Raji (cell line): Measurements from ENCODE around the gene TSHR.

Source experiments
- POLR2A ChIP-seq: IDR thresholded peaks from 2 replicates; pipeline ENCODE4 v1.6.1; 2011; ENCODE audit warnings: low read depth, low read length, control low read depth; ENCODE audit not compliant: insufficient read depth

Gene TSHR

DNA sequence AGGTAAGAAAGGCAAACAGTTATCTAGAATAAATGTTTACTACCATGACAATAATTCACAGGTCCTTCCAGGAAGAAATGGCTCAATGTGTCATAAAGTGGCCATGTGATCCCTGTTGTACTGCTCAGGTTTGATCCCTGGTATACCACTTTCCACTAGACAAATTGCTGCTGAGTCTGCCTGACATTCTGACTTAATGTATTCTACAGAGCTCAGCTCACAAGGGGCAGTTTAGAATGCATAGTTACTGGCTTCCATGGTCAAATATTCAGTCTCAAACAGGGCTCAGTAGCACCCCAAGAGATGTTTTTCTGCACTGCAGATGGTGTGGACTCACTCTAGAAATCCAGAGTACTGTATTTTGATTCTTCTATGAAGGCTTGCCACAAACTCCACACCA, 21.8 kb downstream of the TSHR start:
- TF ChIP-seq POLR2A = no peak

DNA sequence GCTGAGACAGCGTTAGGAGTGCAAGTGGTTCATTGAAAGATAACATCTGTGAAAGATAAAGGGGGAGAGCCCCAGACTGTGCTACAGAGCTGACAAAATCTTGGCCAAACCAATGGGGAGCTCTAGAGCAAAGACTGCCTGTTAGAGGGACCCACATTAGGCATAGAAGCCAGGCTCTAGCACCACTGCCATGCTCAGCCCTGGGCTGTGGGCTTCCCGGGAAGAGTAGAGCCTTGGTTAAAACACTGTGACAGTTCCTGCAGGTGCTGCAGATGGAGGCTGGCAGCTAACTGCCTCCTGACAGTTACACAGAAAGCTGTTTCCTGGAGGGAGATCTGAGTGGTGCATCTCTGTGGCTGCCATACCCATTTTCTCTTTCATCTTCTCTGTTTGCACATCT, 23.0 kb downstream of the TSHR start:
- no peak for TF ChIP-seq POLR2A

DNA sequence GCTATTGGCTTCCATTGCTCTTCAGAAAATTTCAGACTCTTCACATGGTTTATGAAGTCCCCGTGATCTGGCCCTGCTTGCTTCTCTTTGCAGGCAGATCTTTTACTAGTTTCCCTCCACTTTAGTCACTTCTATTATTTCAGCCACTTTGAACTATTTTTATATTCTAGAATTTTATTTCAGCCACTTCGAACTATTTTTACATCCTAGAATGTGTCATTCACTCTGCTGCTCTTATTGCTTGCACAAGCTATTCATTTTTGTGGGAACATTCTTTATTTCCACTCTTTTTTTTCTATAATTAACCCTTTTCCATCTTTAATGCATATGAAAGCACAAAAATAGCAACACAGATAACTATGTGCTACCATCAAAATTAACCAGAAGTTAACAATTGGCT, 24.5 kb downstream of the TSHR start:
- no peak for TF ChIP-seq POLR2A

DNA sequence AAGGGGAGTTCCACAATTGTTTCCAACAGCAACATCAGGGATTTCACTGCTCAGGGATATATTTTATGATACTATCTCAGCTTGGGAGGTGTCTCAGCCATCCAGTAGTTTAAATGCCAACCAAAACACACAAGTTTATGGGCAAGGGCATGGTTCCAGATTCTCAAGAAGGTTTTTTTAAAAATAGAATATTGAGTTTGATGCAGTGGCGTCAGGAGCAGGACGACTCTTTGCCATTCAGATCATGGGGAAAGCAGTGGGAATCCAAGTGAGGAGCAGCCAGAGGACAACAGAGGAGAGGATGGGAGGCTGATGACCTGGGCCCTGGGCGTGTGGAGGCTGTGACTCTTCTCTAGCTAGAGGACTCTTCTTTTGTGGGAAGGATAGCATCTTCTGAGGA, 25.7 kb downstream of the TSHR start:
- TF ChIP-seq POLR2A = no peak

DNA sequence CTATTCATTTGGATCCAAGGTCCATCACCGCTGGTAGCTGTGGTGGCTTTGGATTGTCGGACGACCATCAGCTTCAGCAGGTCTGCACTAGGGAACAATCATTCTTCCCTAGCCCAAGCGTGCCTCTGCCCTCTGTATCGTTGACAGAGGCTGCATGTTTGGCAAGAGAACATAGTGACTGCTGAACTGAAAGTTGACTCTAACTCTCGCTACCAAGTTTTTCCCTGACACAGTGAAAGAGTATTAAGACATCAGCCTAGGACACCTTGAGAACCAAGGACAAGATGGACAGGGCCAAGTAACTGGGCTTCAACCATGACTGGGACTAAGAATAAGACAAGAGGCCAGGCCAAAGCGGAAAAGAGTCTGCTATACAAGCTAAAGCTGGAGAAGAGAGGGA, 26.3 kb downstream of the TSHR start:
- TF ChIP-seq POLR2A = no peak

DNA sequence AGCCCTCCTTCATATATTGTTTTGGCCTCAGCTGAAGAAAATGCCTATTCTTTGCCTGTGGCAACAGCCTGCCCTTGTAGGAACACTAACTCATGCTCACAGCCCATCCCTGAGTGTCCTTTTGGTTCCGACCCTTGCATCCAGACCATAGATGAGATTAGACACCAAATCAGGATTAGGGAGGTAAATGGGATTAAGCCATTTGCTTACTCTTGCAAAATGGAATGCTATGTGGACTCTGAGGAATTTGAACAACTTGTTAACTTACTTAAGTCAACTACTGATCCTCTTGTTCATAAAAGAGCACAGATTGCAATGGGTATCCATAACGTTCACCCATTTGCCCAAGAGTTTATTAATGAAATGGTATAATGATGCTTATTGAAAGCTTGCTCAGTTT, 27.3 kb downstream of the TSHR start:
- TF ChIP-seq POLR2A = no peak

DNA sequence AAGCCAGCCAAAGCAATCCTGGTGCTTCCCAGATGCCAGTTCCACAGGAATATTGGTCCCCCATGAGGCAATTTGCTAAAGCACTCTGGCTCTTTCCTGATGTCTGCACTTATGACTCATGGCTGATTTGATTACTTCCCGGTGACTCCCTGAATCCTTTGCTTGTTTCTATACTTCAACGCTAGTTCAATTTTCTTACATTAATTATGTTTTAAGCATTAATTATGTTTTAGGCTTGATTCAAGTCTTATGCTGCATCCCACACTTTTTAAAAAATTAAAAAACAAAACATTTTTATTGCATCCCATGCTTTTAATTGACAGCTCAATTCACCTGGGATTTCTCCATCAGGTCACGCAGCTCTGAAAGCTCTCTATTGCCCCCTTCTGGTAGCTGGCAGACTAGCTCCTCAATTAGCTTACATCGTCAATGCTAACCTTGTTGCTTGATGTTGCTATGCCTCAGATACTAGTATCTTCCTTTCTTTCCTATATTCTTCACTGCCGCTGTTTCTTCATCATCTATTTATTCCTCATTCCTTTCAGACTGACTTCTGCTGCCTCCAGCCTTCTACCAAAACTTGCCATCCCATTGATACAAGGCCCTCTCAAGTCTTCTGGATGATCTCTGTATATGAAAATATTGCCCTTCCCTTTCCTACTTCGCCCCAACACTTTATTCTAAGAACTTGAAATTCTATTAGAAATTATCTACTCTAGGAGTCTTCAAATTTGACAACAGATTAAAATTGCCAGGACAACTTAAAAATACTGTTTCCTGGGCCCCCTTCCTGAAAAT, 32.0 kb downstream of the TSHR start:
- no peak for TF ChIP-seq POLR2A

DNA sequence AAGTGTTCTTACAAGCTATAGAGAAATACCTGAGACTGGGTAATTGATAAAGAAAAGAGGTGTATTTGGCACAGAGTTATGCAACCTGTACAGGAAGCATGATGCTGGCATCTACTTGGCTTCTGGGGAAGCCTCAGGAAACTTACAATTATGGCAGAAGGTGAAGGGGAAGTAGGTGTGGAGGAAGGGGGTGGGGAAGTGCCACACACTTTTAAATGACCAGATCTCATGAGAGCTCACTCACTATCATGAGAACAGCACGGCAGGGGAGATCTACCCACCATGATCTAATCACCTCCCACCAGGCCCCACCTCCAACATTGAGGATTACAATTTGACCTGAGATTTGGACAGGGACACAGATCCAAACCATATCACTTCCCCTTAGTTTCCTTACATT, 32.8 kb downstream of the TSHR start:
- no peak for TF ChIP-seq POLR2A

DNA sequence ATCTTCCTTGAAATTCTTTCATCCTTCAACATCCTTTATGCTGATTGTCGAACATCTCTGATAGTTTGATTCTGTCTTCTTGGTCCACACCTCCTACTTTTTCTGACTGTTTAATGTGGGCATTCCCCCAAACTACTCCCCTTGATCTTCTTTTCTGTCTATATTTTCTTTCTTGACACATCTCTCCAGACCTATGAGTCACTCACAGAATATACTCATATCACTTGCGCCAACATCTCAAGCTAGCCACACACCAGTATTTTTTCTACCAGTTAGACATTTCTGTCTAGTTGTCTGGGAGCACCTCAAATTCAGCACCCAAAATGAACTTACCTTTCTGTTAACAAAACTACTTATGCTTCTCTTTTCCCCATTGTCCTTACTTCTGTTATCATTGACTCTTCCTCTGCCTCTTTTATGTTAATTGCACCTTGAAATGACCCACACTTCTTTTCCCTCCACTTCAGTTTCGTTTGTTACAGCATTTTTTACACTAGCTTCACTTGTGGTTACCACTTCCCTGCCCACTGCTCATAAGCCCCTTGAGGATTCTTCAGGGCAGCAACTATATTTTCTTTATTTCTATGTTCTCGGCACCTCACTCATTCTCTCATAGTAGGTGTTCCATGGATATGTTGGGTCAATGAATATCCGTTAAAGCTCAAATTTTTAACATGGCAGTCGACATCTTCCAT, 33.5 kb downstream of the TSHR start:
- no peak for TF ChIP-seq POLR2A

DNA sequence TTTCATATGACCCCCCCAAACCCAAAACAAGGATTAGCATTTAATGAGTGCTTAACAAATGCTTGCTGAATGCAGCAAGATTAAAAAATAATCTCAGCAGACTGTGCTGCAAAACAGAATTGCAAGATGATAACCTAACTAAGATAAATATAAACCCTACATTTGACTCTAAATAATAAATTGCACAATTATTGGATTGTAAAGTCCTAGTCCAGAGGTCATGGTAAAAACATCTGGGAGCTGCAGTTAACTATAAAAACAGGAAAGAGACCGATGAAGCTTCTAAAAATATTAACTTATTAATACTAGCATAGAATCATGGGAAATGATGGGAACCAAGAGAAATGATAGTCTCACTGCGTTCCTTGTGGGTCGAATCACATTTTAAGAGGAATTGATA, 37.2 kb downstream of the TSHR start:
- no peak for TF ChIP-seq POLR2A

DNA sequence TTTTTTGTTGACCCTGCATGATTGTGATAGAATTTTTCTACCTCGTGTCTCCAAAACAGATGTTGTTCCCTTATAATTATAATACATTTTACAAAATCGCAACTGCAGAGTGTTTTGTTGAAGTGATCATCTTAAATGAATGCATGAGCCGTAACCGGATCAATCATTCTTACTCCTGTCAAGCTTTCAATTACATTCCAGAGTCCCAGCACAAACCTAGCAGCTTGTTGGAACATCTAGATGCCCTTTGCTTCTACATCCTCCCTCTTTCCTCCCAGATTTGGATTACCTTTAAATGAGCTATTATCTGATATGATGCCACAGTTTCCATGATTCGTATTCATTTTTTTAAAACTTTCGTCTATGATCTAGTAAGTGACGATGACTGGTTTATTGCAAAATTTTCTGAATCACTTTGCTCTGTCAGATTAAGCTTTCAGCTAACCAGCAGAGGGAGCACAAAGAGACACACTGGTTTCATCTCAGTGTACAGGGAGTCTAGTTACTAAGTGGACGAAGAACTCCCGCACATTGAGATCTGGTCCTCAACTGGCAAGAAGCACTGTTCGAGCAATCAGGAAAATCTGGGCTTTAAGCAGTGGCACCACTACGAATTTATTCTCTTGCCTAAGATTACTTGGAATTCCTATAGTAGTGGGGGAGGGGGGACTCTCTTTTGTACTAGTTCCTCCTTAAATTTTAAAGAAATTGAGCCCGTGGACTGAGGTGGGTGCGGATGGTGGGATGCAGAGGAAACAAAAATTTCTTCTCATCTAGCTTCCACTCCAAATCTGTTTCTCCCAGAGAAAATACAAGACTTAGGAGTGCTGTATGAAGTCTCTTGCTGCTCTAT, 40.9 kb downstream of the TSHR start:
- TF ChIP-seq POLR2A = no peak

DNA sequence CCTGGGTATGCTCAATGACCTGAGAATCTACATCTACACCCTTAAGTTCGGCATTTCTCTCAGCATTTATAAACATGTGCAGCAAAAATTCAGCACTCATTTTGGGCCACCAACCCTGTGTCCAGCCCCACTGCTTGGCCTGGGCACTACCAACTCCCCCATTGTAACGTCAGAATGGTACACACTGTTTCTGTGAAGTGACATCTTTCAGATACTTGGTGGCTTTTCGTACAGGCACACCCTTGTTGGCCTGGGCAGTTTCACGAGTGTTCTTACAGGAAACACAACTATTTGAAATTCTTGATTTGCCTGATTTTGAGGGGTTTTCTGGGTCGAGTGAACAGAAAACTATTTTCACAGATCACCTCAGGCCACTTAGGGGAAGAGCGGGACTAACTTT, 46.0 kb downstream of the TSHR start:
- TF ChIP-seq POLR2A = no peak

DNA sequence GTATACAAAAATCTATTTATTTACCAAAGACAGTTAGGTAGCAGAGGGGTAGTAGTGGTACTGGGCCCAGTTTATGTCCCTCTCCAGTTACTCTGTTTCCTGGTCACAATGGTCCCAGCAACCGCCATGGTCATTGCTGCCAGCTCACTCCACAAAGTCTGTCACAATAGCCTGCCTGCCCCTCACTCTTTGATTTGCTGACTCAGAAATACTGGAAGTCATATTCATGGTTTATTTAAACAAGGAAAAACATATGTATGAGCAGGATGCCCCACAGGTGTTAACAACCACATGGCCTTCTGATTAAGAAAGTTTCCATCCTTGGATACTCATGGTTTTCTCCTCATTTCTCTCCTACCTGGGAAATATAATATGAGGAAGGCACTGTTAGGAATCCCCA, 49.2 kb downstream of the TSHR start:
- no peak for TF ChIP-seq POLR2A

DNA sequence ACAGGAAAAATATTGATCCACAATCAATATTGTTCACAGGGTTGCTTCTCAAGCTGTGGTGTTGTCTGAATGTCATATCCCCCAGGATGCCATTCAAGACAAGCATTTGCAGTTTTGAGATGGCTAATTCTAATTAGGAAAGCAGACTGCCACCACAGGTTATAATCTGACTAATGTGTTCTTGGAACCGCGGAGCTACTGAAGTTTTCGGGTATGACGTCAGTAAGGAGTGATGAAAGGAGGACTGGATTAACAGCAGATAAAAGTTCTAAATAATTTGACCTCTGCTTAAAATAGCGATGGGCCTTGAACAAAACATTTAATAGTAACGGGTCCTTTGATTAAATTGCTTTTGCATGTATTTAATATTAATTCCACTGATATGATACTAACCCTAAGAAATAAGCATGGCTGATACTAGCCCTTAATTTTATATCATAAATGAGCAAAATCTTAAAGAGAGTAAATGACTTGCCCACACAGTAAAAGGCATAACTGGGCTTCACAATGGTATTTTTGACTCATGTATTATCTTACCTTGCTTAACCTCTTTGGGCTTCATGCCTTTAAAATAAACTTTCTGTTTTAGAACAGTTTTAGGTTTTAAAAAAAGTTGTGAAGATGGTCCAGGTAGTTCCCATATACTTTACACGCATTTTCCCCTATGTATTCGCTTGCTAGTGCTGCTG, 50.3 kb downstream of the TSHR start:
- TF ChIP-seq POLR2A = no peak

DNA sequence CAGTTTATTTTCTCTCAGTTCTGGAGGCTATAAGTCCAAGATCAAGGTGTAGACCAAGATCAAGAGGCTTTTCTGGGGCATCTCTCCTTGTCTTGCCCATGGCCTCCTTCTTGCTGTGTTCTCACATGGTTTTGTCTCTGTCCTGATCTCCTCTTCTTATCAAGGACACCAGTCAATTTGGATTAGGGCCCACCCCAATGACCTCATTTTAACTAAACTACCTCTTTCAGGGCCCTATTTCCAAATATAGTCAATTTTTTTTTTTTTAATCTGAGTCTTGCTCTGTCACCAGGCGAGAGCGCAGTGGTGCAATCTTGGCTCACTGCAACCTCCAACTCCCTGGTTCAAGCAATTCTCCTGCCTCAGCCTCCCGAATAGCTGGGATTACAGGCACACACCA, 50.8 kb downstream of the TSHR start:
- TF ChIP-seq POLR2A = no peak
